Activated T-helper 1 cell treated with Interleukin-2 at 50 U/mL for 16 hours (primary cell): Measurements from ENCODE around the gene GLIS1.

ENCODE experiments used
- DNase-seq: peaks from one replicate; pipeline ENCODE4 v3.0.0-alpha.2; 2020; ENCODE audit warnings: low read depth

GLIS1 gene

DNA sequence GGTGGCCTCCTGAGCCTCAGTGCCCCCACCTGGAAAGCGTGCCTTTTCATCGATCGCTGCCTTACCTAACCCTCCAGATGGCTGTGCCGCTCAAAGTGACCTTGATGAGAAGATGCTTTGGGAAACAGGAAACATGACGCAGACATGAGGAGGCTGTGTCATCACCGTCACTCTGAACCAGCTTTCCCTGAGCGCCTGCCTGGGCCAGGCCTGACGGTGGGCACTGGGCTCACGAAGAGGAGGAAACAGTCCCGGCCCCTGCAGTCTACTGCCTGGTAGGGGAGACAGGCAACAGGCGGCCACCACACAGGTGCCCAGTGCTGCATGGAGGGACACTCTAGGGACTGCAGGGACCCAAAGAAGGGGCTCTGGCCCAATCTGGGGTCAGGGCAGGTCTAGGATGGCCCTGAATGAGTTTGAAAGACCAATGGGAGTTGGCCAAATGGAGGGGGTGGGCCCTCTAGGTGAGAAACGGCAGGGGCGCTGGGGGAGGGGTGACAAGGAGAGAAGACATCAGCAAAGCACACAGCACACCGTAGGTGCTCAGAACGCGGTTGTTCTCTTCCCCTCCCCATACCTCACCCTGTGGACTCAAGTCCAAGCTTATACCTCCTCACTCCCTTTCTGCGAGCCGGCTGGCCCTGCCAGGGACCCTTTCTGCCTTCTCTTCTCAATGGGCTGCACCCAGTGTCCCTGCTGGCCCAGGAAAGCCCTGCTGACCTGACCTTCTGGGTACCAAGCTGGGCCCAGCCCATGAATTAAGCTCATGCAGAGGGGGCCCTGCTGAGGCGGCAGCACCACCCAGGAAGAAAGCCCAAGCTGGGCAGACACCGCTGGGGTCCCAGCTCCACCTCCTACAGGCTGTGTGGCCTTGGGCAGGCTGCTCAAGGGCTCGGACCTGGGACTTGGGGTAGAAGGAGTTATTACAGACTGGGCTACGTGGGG, 44.9 kb downstream of the GLIS1 start:
- DNase-seq, result no peak

DNA sequence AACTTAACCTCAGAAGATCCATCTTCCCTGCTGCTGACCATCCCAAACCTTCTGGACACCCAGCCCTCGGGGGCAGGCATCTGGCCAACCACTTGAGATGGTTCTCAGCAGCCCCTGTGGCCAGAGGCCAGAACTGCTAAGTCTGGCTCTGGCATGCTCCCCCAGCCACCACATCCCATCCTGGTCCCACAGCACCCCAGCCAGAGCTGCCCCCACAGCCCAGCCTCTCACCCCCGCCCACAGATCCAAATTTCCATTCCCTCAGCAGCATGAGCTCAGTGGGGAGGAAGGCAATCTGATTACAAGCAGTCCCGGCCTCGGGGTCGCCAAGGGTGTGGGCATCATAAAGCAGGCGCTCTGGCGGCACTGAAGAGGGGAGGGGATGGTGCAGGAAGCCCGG, 45.6 kb downstream of the GLIS1 start:
- DNase-seq, result no peak

DNA sequence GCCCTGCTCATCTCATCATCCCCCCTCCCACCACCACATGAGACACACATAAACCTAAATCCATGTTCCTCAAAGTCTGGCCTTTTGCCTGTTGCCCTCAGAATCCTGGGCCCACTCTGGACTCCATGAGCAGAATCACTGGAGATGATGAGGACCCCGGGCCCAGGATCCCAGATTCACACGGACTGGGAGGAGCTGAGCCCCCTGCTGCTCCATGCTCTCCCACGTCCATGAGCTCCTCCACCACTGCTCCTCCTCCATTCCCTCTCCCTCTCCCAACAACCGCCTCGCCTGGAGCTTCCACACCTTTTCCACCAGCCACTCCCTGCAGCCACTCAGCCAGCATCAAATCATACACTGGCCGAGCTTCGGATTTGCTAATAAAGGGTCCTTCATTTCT, 47.6 kb downstream of the GLIS1 start:
- DNase-seq, result no peak

DNA sequence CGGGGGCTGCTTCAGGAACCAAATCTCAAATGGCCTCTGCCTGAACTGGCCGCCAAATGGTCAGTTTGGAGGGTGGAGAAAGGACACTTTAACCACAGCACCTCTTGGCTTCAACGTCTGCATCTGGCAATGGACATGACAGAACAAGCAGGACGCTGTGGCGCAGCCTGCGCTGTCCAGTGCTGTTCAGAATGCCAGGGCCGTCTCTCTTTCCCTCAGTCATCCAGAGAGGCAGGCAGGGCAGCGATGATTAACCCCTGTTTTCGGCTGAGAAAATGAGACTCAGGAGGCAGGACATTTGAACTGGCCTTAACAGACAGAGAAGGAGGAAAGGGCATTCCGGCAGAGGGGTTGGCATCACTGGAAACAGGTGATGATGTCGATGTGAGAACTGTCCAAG, 48.6 kb downstream of the GLIS1 start:
- DNase-seq, result no peak

DNA sequence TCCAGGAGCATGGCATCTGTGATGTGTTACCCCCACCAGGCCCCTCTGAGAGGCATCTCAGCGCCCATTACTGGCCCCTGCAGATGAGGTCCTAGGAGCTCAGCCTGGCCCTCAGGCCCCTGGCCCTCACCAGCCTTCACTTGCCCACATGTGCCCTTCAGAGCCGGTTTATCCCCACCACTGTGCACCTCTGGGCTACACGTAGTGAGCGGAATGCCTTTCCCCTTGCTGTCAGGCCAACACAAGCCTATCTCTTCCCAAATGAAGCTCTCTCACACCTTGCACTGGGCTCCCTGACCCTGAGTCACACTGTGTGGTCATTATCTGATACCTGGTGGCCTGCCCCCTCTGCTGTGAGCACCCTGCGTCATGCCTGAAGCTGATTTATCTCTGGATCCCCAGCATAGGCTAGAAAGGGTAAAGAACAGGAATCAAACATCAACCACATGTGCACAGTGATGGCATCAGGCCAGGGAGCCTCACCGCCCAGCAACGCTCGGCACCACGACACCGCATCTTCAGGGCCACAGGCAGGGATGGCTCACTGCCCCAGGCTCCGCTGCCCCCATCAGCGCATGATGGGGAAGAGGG, 49.1 kb downstream of the GLIS1 start:
- no peak for DNase-seq

DNA sequence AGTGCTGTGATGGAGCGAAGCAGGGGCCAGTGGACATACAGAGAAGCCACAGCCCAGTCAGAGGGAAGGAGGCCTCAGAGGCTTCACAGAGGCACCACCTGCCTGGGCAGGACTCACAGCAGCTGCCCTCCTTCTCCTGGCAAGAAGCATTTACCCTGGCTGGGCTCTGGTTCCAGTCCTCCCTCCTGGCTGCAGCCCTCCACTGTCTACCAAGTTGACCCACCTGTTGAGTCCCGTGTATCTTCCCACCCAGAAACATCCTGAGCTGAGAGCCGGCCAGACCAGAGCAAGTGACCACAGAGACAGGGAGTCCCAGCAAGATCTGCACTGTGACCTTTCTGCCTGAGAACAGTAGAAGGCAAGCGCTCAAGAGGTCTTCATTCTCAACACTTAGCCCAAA, 49.7 kb downstream of the GLIS1 start:
- no peak for DNase-seq

DNA sequence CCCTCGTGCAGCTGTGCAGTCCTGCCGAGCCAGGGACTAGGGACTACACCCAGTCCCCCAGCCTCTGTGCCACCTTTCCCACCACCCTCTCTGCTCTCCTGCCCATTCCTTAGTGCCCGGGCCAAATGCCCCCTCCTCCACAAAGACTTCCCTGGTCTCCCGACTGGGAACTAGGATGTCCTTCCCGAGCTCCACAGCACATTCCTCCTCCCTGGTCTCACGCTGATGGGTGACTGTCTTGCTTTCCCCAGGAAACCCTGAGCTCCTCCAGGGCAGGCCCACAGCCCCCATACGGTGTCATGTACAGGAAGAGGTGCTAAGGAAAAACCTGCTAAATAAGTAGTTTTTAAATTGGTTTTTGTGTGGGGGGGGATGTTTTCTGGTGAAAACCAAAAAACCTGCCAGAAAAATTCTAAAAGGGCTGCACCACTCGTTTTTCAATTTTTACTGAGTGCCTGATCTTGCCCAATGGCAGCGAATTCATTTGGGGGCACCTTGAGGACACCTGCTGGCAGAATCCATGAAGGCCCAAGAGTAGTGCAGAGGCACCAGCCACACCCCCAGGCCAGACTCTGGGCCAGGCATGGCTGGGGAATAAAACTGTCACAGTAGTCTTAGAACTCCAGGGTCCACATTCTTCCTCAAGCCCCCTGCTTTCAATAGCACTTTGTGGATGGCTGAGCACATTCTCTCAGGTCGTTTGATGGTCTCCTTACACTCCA, 50.4 kb downstream of the GLIS1 start:
- no peak for DNase-seq

DNA sequence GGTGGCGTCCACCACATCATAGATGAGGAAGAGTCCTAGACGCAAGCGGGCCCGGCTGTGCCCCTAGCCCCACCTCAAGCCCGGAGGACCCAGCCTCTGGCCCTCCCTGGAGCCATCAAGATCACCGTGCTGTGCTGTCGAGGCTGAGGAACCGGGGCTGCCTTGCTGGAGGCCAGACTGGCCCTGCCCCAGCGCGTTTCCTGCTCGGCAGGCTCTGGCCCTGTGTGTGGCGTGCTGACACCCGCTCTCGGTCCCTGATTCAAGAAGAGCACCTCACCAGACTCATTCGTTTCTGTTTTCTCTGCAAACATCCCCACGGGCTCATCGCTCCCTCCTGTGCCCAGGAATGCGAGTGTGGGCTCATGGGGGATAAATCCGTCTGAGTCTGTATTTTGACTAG, 51.1 kb downstream of the GLIS1 start:
- DNase-seq, result no peak

DNA sequence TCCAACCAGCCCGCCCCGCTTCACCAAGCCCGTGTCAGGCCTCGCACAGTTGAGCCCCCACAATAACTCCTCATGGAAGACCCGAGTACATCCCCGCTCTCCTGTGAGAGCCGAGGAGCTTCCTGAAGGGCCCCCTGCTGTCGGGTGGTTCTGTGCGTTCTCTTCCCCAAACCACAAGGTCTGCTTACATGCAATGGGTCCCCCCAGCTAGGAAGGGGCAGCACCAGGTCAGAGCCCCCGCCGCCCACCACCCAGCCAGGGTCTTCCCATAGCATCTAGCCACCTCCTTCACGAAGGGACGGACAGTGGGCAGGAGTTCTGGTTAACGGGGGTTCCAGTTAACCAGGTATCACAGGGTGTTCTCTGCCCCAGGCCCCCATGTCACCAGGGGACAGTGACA, 51.5 kb downstream of the GLIS1 start:
- DNase-seq, result no peak

DNA sequence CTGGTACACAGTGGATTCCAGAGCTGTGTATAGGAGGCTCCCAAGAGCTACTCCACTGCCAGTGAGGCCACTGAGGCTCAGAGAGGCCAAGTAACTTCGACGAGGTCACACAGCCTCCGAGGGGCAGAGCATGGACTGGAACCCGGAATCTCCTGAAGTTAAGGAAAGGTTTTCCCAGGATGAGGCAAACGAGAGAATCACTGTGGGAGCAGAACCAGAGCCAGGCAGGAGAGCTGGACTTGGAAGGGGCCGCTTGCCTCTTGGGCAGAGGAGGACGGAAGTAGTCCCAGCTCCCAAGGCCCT, 52.0 kb downstream of the GLIS1 start:
- no peak for DNase-seq

DNA sequence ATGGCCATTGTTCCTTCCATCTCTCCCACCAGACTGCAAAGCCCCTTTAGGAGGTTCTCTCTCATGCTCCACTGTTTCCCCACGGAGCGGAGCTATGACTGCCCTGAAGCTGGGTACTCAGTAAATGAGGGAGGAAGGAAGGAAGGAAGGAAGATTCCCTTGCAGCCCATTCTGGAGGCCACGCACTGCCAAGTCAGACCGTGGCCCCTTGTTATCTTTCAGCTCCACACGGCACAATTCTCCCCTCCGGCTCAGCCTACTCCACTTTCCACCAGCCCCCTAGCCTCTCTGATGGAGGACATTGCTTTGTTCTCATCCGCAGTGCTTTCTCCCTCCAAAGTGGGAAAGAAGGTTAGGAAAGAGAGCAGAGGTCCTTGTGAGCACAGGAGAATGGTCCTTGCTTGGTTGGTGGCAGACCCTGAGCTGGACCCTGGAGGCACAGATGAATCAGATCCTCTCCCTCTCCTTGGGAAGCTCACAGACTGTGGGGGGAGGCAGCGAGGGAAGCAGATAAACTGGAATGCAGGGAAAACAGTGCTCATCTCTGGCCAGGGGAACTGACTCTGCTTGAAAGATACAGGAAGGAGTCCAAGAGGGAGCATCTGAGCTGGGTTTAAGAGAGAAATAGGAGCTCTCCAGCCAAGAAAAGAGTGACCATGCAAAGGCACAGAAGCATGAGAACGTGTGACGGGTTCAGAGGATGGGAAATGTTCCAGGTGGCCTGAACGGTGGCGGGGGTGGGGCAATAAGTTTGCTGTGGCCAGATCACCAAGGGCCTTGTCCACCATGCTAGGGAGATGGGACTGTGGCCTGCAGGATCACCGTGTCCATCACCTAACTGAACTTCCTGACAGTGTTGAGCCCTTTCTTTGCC, 52.6 kb downstream of the GLIS1 start:
- DNase-seq, result no peak

DNA sequence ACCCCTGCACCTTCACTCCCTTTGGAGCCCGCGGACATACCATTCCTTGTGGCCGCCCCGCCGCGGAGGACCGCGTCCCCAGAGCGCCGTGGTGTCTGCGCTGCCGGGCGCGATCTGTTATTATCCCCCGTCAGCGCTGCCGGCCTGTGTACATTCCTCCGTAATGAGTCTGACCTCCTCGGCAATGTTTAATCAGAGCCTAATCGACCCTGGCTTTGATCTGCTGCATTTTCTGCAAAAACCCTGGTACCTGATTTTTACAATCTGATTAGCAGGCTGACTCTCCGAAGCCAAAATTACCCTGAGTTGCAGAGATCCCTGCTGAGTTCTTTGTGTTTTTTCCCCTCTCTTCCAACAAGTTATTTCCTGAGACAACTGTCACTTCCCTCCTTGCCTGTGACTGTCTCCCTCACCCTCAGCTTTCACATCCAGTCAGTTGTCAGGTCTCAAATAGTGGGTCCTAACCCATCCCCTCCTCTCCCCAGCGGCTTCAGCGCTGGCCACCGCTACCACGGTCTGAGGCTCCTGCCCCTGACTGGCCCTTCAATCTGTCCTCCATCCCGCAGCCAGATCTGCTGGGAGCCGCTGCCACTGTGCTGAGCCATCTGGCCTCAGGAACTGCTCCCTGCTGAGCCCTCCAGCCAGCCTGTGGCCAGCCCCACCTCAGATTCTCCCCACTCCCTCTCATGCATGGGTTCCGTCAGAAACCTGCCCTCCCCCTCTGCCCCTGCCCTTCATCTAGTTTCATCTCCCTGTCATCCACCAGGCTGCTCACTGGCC, 53.5 kb downstream of the GLIS1 start:
- DNase-seq, result no peak

DNA sequence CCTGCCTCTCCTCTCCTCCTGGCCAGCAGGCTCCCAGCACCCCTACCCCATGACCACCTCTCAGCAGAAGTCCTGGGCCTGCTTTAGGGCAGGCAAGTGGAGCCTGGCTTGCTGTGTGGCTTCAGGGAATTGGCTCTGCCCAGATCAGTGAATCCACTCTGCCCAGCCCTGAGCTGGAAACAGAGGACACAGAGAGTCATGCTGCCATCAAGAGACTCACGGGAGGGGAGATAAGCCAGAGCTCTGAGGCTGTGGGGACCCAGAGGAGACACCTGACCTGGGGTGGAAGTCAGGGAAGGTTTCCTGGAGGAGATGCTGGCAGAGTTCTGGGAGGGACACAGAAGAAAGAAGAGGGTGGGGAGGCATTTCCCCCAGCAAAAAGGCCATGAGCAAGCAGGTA, 54.2 kb downstream of the GLIS1 start:
- no peak for DNase-seq

DNA sequence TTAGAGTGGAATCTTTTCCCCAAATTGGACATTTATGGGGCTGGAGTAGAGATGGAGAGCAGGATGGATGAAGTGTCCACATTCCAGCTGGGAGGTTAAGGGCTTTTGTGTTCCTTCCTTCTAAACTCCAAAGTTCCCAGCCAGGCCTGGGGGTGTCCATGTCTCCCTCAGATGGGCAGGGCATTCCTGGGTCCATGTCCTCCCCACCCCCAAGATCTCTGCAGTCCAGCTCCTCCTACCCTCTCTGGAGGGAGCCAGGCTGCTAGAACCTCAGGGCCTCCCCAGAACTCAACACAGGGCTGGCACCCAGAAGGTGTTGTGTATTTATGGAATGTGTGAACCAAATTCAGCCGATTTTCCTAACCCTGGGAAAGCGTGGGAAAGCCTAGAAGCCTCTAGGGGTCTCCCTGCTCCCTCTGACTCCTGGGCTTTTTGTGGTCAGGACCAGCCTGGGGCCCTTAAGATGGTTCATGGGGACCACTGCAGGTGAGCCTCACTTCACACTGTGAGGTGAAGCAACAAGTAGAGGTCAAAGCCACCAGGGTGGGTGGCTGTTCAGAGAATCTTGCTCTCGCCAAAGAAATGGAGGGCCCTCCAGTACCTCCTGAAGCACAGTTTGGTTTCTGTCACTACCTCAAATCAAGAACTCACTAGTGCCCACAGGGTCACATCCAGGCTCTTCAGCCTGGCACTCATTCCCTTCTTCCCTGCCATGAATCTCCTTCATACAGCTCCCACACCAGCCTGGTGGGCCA, 54.8 kb downstream of the GLIS1 start:
- DNase-seq, result no peak

DNA sequence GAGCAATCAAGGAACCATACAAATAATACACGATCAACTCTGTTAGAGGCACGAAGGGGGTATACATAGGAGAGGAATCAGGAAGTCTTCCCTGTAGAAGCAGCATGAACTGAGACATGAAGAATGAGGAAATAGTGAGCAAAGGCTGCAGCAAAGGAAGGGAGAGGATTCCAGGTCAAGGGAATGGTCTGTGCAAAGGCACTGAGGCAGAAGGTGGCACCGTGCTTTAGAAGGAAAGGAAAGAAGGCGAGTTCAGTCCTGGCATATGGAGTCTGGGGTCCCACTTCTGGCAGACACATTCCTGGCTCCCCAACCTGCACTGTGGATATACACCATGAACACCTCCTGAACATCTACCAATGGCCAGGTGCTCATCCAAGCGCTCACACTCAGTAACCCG, 56.1 kb downstream of the GLIS1 start:
- DNase-seq, result no peak

DNA sequence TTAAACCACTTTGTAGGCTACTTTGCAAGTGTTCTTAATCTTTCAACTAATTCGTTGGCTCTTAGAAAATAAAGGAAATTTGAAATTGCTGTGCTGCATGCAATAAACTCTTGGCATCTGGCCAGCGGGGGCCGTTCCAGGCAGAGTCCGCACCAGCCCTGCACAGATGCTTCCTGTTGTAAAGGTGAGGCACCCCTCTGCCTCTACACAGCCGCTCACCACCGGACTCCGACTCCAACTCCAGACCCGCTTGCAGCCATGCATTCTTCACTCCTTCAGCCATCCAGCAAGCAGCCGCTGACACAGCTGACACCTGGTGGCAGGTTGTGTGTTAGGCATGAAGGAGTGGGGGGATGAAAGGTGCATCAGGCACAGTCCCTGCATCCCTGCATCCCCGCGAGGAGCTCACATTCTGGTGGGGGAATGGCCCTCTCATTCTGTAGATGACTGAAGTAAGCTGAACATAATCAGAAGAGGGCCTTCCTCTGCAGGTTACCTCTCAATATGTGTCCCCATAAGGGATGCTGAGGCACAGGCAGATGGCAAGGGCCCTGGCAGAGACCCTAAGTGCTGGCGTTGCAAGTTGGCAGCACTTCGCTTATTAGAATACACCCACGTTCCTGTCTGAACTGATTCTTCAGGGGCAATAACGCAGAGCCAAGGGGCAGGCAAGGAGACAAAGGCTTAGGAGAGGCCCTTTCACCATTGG, 56.8 kb downstream of the GLIS1 start:
- peak; percentile 3 for DNase-seq

DNA sequence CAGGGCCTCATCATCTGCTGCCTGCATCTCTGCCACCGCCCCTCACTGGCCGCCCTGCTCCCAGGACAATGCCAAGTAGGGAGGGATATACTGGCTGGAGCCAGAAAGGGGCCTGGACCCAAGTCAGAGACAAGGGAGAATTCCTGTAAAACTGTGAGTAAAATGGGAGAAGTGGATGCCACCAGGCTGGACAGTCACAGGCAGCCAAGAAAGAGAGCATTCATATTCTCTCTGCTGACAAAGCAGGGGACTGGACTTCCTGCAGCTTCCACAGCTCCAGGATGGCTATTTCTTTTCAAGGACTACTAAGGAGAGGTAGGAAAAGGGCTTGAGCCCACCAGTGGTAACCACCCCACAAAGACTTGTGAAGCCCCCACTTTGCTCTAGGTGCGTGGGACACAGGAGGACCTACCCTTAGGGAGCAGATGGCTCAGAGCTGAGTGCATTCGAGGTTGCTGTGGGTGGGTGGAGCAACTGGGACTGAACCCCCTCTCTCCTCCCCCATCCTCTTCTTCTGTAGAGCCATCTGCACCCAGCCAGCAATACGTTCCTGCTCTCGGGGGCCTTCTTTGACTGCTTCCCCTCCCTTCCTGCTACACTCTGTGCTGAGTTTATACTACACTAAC, 57.5 kb downstream of the GLIS1 start:
- no peak for DNase-seq

DNA sequence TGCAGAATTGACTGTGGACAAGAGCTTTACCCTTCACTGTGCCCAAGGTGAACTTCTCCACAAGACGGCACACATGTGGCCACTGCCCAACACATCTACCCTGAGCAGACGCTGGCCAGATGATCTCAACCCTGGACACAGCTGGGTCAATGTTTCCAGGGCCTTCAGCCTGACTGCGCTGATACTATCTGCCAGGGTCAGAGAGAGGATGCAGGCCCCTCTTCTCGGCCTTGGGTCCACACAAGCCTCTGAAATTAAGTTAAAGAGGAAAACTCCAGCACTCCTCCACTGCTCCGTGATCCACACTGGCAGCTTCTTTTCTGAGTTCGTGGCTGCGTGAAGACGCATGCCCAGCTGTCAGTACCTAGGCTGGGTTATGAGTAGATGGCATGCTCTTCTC, 58.1 kb downstream of the GLIS1 start:
- no peak for DNase-seq

DNA sequence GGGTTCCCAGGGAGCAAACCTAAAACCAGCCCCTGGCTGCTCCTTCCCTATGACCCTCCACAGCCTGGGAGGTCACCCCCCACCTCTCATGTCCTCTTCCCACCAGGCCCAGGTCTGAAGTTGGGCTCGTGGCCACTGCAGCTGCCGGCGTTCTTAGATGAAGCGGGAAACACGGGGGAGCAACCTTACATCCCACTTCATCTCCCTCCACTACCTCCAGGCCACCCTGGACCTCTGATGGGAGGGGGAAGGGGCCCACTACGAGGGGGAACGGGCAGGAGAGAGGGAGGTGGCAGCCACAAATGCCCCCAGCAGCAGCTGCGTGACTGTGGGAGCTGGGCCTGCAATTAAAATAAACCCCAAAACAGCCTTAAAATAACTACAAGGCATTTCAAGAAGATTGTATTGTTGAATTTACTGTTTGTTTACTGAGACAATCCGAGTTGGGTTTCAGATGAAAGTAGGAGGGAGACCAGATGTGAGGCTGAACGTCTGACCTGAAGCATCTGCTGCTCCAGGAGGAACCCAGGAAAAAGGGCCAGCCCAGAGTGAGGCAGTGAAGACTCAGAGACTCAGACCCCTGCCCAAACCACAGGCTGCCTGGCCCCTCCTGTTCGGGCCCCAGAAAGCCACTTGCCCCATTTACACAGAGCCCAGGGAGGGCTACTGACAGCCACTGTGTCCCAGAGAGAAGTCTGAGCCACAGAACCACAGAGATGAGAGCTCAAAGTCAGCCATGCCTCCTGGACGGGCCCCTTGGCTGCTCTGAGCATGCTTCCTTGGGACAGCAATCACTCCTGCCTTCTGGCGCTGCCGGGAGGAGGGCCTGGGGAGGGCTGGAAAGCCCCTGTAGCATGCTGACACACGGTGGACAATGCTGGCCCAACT, 59.8 kb downstream of the GLIS1 start:
- DNase-seq, result no peak
